A549 (cell line): ENCODE data around the gene CDHR5. TPM values are rescaled to one million over a fixed set of nuclear protein-coding genes. Genes with fewer than 3 reads are reported as not detected.
A peak's percentile ranks its signal among the peaks of the same experiment; 100 is the strongest.

ENCODE experiments used
- ATAC-seq, 2 experiments: fragments of 200-7000 bp in 1 of 2; fragments of >200 bp in 1 of 2; cut with Nextera tagmentation in 1 of 2; cut with Tn5 transposase in 1 of 2; 3 replicates each; pipeline versions ENCODE4 v1.8.0 to v1.9.1; 2018 to 2020; ENCODE audit warnings: mild to moderate bottlenecking in 1 of 2, moderate library complexity in 1 of 2
- CTCF ChIA-PET: fragments of 300-600 bp; sonication (Branson Sonifier 250); formaldehyde crosslinking; extraction: SDS; loops from one replicate; lab custom pipeline; 2021; ENCODE audit warnings: antibody characterized with exemption, inconsistent platforms; lab: Yijun Ruan, JAX
- POLR2A ChIA-PET: fragments of 350-600 bp; formaldehyde crosslinking; extraction: SDS; loops from one replicate; lab custom pipeline; 2021; ENCODE audit warnings: antibody characterized with exemption, inconsistent platforms; lab: Yijun Ruan, JAX
- DNase-seq, 2 experiments: peaks; one replicate each; pipeline versions ENCODE4 v3.0.0 to v3.0.0-alpha.2; 2011 to 2016; ENCODE audit warnings: low read depth in 1 of 2, low spot score in 1 of 2
- FAIRE-seq: peaks from 2 replicates; lab custom pipeline; 2011; peaks lifted over from hg19 to GRCh38; lab: Jason Lieb, UNC
- H3K27ac ChIP-seq, 2 experiments: fragments of >200 bp; sonication (Bioruptor Twin); formaldehyde crosslinking; 3 replicates each; pipeline ENCODE4 v1.5.1; 2016 to 2017
- H3K4me1 ChIP-seq: fragments of >200 bp; sonication (Bioruptor Twin); formaldehyde crosslinking; 3 replicates; pipeline ENCODE4 v1.6.1; 2016
- H3K4me2 ChIP-seq: fragments of >200 bp; sonication (Bioruptor Twin); formaldehyde crosslinking; 3 replicates; pipeline ENCODE4 v1.6.1; 2016
- H3K4me3 ChIP-seq: fragments of >200 bp; sonication (Bioruptor Twin); formaldehyde crosslinking; 3 replicates; pipeline ENCODE4 v1.5.1; 2016
- H3K9me3 ChIP-seq: fragments of >200 bp; sonication (Bioruptor Twin); formaldehyde crosslinking; 3 replicates; pipeline ENCODE4 v1.6.1; 2016
- ATOH8 ChIP-seq: fragments of 250-450 bp; sonication (Bioruptor Pico); IDR thresholded peaks from 2 replicates; pipeline ENCODE4 v1.5.0; 2020; ENCODE audit warnings: low read depth, mild to moderate bottlenecking, moderate library complexity
- CEBPB ChIP-seq, 2 experiments: fragments of >200 bp in 1 of 2; sonication (Bioruptor Twin) in 1 of 2; formaldehyde crosslinking in 1 of 2; IDR thresholded peaks; 2 replicates each; pipeline ENCODE4 v1.6.1; 2012 to 2016
- CHD2 ChIP-seq: fragments of 150-350 bp; IDR thresholded peaks from 2 replicates; pipeline ENCODE4 v1.6.1; 2014; ENCODE audit warnings: low read length; ENCODE audit not compliant: partially characterized antibody
- CHD4 ChIP-seq: fragments of 200-600 bp; sonication (generic); IDR thresholded peaks from 2 replicates; pipeline ENCODE4 v1.6.1; 2016; ENCODE audit warnings: antibody characterized with exemption, mild to moderate bottlenecking, borderline replicate concordance
- FOXS1 ChIP-seq: fragments of 250-450 bp; sonication (Bioruptor Pico); IDR thresholded peaks from 2 replicates; pipeline ENCODE4 v1.5.0; 2020; ENCODE audit warnings: mild to moderate bottlenecking, moderate library complexity
- HDAC2 ChIP-seq: fragments of 200-600 bp; sonication (generic); IDR thresholded peaks from 2 replicates; pipeline ENCODE4 v1.6.1; 2016
- HOXB13 ChIP-seq: fragments of 250-450 bp; sonication (Bioruptor Pico); IDR thresholded peaks from 2 replicates; pipeline ENCODE4 v1.5.0; 2020; ENCODE audit warnings: low read depth, mild to moderate bottlenecking, moderate library complexity
- HOXB5 ChIP-seq: fragments of 250-450 bp; sonication (Bioruptor Pico); IDR thresholded peaks from 2 replicates; pipeline ENCODE4 v1.5.0; 2020; ENCODE audit warnings: mild to moderate bottlenecking, moderate library complexity
- JUNB ChIP-seq: fragments of >200 bp; sonication (Bioruptor Twin); formaldehyde crosslinking; IDR thresholded peaks from 2 replicates; pipeline ENCODE4 v1.6.1; 2016
- MAFK ChIP-seq: fragments of 450-650 bp; IDR thresholded peaks from 2 replicates; pipeline ENCODE4 v1.6.1; 2014; ENCODE audit not compliant: partially characterized antibody
- MAZ ChIP-seq: fragments of 150-350 bp; IDR thresholded peaks from 2 replicates; pipeline ENCODE4 v1.6.1; 2014; ENCODE audit warnings: antibody characterized with exemption, low read depth, low read length, borderline replicate concordance
- MYC ChIP-seq: IDR thresholded peaks from 2 replicates; pipeline ENCODE4 v1.6.1; 2012; ENCODE audit warnings: mild to moderate bottlenecking, inconsistent platforms, low read length, improper control_type of control experiment, borderline replicate concordance
- NFE2L2 ChIP-seq: fragments of 150-350 bp; conservative IDR thresholded peaks from 2 replicates; pipeline ENCODE4 v1.6.1; 2014; ENCODE audit warnings: low read length
- NPAS2 ChIP-seq: fragments of 250-450 bp; sonication (Bioruptor Pico); IDR thresholded peaks from 2 replicates; pipeline ENCODE4 v1.8.0; 2022; ENCODE audit warnings: mild to moderate bottlenecking, moderate library complexity, borderline replicate concordance
- NR3C1 ChIP-seq: fragments of >200 bp; sonication (Bioruptor Twin); formaldehyde crosslinking; IDR thresholded peaks from 3 replicates; pipeline ENCODE4 v1.6.1; 2017
- RAD21 ChIP-seq, 2 experiments: fragments of >200 bp in 1 of 2; sonication (Bioruptor Twin) in 1 of 2; formaldehyde crosslinking in 1 of 2; IDR thresholded peaks in 1 of 2; conservative IDR thresholded peaks in 1 of 2; 2 replicates in 1 of 2; 3 replicates in 1 of 2; pipeline ENCODE4 v1.6.1; 2012 to 2018; ENCODE audit warnings: inconsistent platforms in 1 of 2
- RARB ChIP-seq: fragments of 250-450 bp; sonication (Bioruptor Pico); IDR thresholded peaks from 2 replicates; pipeline ENCODE4 v1.8.0; 2021; ENCODE audit warnings: mild to moderate bottlenecking, moderate library complexity
- RCOR1 ChIP-seq: fragments of 150-350 bp; IDR thresholded peaks from 2 replicates; pipeline ENCODE4 v1.6.1; 2014; ENCODE audit warnings: antibody characterized with exemption, low read length, low read depth
- RFX5 ChIP-seq: fragments of 450-650 bp; IDR thresholded peaks from 2 replicates; pipeline ENCODE4 v1.7.1; 2014; ENCODE audit warnings: antibody characterized with exemption, mild to moderate bottlenecking, moderate library complexity
- RNF2 ChIP-seq: fragments of 200-600 bp; sonication (generic); IDR thresholded peaks from 2 replicates; pipeline ENCODE4 v1.6.1; 2016; ENCODE audit warnings: low read depth, mild to moderate bottlenecking, antibody characterized with exemption, moderate library complexity, borderline replicate concordance
- SMC3 ChIP-seq: fragments of >200 bp; sonication (Bioruptor Twin); formaldehyde crosslinking; IDR thresholded peaks from 3 replicates; pipeline ENCODE4 v1.6.1; 2018; ENCODE audit warnings: inconsistent platforms
- SREBF2 ChIP-seq: fragments of 450-650 bp; IDR thresholded peaks from 2 replicates; pipeline ENCODE4 v1.6.1; 2014; ENCODE audit warnings: mild to moderate bottlenecking, moderate library complexity
- TFCP2L1 ChIP-seq: fragments of 250-450 bp; sonication (Bioruptor Pico); IDR thresholded peaks from 2 replicates; pipeline ENCODE4 v1.5.0; 2021; ENCODE audit warnings: mild to moderate bottlenecking
- TP53 ChIP-seq: fragments of 250-450 bp; sonication (Bioruptor Pico); IDR thresholded peaks from 2 replicates; pipeline ENCODE4 v1.5.0; 2021; ENCODE audit warnings: mild to moderate bottlenecking, moderate library complexity
- ZSCAN20 ChIP-seq: fragments of 250-450 bp; sonication (Bioruptor Pico); IDR thresholded peaks from 2 replicates; pipeline ENCODE4 v1.8.0; 2022; ENCODE audit warnings: mild to moderate bottlenecking, moderate library complexity
- WGBS: methylation state at CpG from one replicate; pipeline ENCODE4 v1.1.6; 2017; ENCODE audit errors: missing lambda C conversion rate; 5-methylcytosine and 5-hydroxymethylcytosine counted together
- polyA plus RNA-seq, 4 experiments: library from polyadenylated mRNA; depleted of rRNA in 3 of 4; stranded (reverse); fragments of >200 nt; fragmentation: RNase III in 1 of 4; extraction: RNeasy Plus Mini Kit Qiagen cat#74134 plus additional on column Dnase treatment in 1 of 4; gene quantifications; 2 replicates in 3 of 4; 3 replicates in 1 of 4; pipeline ENCODE4 v1.2.3, GENCODE V29; 2011 to 2017
- TF ChIP-seq, protein P1 (sequence below): fragments of 150-350 bp; IDR thresholded peaks from 2 replicates; pipeline ENCODE4 v1.6.1; 2014; ENCODE audit warnings: low read depth, mild to moderate bottlenecking, low read length
- TF ChIP-seq, protein P2 (sequence below): IDR thresholded peaks from 2 replicates; pipeline ENCODE4 v1.6.1; 2012
- TF ChIP-seq, protein P3 (sequence below): fragments of >200 bp; sonication (Bioruptor Twin); formaldehyde crosslinking; IDR thresholded peaks from 3 replicates; pipeline ENCODE4 v1.5.1; 2016

CDHR5 gene
- polyA plus RNA-seq, 2 of the 4 experiments (the other 2 are of a cell fraction) = 0.08 to 0.12 TPM

DNA sequence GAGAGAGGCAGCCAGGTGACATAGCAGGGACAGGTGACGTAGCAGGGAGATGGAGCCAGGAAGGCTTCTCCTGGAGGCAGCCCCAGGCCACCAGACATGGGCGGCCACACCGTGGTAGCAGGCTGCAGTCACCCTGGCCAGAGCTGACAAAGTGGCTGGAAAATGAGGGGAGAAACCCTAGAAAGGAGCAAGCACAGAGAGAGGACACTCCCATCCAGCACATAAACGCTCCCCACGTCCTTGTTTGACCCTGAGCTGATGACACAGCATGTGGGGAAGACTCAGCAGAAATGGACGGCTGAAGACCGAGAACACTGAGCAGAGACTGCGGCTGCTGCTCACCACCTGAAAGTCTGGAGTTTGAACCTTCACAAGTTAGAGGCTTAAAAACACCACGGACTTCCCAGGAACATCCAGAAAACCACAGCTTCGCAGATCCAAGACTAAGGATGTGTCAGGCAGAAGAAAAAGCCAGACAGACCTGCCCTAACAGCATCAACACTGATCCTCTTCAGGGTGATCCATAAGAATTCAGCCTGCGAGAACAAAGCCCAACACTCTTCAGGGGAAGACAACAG is 41.0 kb upstream of the CDHR5 start:
- FAIRE-seq (no peak), DNase-seq (no peak), ATAC-seq (no peak; a peak in 1 of 6 replicates)
- no peak overlapping the region for H3K4me2 ChIP-seq
- ChIA-PET CTCF (interaction anchor here (0.9 to 2.8 kb wide), 4 partner anchors 10 to 57 kb away, joined by 3 to 18 read pairs (median 5); no protein-coding TSS in a partner anchor), POLR2A (no interaction called here)
- H3K4me1 ChIP-seq = peaks cover 6% of the 10 kb centered on the region; the same call in 1 of the 3 replicates
- TF ChIP-seq RARB (no peak), HDAC2 (no peak), RFX5 (no peak), TFCP2L1 (CRISPR knock-in tag) (no peak), RNF2 (no peak), SMC3 (no peak), HOXB13 (CRISPR knock-in tag) (no peak), SREBF2 (no peak)
- TF ChIP-seq, protein P1, sequence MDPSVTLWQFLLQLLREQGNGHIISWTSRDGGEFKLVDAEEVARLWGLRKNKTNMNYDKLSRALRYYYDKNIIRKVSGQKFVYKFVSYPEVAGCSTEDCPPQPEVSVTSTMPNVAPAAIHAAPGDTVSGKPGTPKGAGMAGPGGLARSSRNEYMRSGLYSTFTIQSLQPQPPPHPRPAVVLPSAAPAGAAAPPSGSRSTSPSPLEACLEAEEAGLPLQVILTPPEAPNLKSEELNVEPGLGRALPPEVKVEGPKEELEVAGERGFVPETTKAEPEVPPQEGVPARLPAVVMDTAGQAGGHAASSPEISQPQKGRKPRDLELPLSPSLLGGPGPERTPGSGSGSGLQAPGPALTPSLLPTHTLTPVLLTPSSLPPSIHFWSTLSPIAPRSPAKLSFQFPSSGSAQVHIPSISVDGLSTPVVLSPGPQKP = no peak
- no peak overlapping the region for H3K4me3 ChIP-seq
- H3K9me3 ChIP-seq = no peaks in the 10 kb centered on the region
- peak overlapping the region in 1 of 2 experiments; percentile 46; a peak in 2 of 6 replicates for H3K27ac ChIP-seq
- WGBS = 79% methylated on average over 11 of the region's 11 CpGs

DNA sequence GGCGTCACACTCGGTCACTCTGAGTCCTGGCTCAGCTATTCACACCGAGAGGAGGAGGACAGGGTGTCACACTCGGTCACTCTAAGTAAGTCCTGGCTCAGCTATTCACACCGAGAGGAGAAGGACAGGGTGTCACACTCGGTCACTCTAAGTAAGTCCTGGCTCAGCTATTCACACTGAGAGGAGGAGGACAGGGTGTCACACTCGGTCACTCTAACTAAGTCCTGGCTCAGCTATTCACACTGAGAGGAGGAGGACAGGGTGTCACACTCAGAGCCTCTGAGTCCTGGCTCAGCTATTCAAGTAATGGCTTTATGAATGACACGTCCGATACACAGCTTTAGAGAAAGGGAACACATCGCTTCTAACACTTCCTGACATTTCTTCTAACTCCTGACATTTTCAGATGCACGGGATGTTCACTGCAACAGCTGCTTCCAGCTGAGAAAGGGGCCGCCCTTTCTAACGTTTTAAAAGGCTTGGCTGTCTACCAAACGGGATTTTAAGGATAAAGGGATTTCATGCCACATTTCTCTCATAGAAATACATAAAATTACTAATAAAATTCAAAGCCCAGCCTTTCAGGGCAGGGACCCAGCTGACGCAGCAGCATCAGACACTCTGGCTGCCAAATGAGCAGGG is 40.4 kb upstream of the CDHR5 start:
- no peak for TF ChIP-seq JUNB
- TF ChIP-seq HOXB5 (CRISPR knock-in tag) = no peak
- TF ChIP-seq CHD4 = no peak
- TF ChIP-seq MAZ = no peak
- no peak for TF ChIP-seq TP53
- no peak for TF ChIP-seq NFE2L2
- no peak for TF ChIP-seq CEBPB (IDR thresholded peaks at IDR 0.05)
- TF ChIP-seq HDAC2 = no peak
- TF ChIP-seq SMC3 = no peak
- no peak for TF ChIP-seq RCOR1
- no peak for TF ChIP-seq MYC
- TF ChIP-seq NR3C1 = no peak
- no peak for TF ChIP-seq ZSCAN20 (CRISPR knock-in tag)
- no peak for TF ChIP-seq ATOH8
- H3K4me1 ChIP-seq = peaks cover 6% of the 10 kb centered on the region; the same call in 1 of the 3 replicates
- FAIRE-seq (no peak), DNase-seq (no peak), ATAC-seq (no peak)
- ChIA-PET CTCF (interaction anchor here (0.8 to 1.6 kb wide), 4 partner anchors 9 to 62 kb away, joined by 3 to 6 read pairs (median 4); no protein-coding TSS in a partner anchor), POLR2A (no interaction called here)
- H3K4me3 ChIP-seq = no peak overlapping the region
- WGBS = 89% methylated on average over 11 of the region's 15 CpGs
- peak overlapping the region in 1 of 2 experiments; percentile 46; a peak in 1 of 6 replicates for H3K27ac ChIP-seq
- no peaks in the 10 kb centered on the region for H3K9me3 ChIP-seq
- no peak overlapping the region for H3K4me2 ChIP-seq

- Histone ChIP-seq H3K9me3 (no peaks in the 10 kb centered on the region), H3K27ac (no peak overlapping the region), H3K4me2 (no peak overlapping the region), H3K4me1 (peaks cover 6% of the 10 kb centered on the region; the same call in 1 of the 3 replicates), H3K4me3 (no peak overlapping the region)
- CTCF ChIA-PET = interaction anchor here (0.7 to 4.2 kb wide), 16 partner anchors 8 to 123 kb away, joined by 3 to 39 read pairs (median 4); no protein-coding TSS in a partner anchor
- ATAC-seq (peak; percentile 92 to 94), FAIRE-seq (no peak), DNase-seq (peak; percentile 70 to 96)
- POLR2A ChIA-PET = no interaction called here
- WGBS = 53% methylated on average over 14 of the region's 15 CpGs
- TF ChIP-seq SMC3 = peak; percentile 70
- TF ChIP-seq, protein P2, sequence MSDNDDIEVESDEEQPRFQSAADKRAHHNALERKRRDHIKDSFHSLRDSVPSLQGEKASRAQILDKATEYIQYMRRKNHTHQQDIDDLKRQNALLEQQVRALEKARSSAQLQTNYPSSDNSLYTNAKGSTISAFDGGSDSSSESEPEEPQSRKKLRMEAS = no peak; the same call in 1 of the 2 replicates
- TF ChIP-seq, protein P3, sequence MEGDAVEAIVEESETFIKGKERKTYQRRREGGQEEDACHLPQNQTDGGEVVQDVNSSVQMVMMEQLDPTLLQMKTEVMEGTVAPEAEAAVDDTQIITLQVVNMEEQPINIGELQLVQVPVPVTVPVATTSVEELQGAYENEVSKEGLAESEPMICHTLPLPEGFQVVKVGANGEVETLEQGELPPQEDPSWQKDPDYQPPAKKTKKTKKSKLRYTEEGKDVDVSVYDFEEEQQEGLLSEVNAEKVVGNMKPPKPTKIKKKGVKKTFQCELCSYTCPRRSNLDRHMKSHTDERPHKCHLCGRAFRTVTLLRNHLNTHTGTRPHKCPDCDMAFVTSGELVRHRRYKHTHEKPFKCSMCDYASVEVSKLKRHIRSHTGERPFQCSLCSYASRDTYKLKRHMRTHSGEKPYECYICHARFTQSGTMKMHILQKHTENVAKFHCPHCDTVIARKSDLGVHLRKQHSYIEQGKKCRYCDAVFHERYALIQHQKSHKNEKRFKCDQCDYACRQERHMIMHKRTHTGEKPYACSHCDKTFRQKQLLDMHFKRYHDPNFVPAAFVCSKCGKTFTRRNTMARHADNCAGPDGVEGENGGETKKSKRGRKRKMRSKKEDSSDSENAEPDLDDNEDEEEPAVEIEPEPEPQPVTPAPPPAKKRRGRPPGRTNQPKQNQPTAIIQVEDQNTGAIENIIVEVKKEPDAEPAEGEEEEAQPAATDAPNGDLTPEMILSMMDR = peak; percentile 75
- TF ChIP-seq RAD21 (conservative IDR thresholded peaks at IDR 0.05 in 1 of 2, IDR thresholded peaks at IDR 0.05 in 1 of 2) = peak; percentile 70 to 81
- no peak for TF ChIP-seq NPAS2 (CRISPR knock-in tag)
- no peak for TF ChIP-seq MAFK
- TF ChIP-seq RNF2 = no peak
- no peak for TF ChIP-seq CHD2
- no peak for TF ChIP-seq FOXS1
Measured at GRCh38 chr11:662689-663274, 38.0 kb upstream of the CDHR5 start.
